Right renal cortex interstitium (tissue), 3 donors: ENCODE results near the gene ERP27. TPM values are rescaled to one million over a fixed set of nuclear protein-coding genes. Genes with fewer than 3 reads are reported as not detected.

Experiments
- DNase-seq, 3 donors: peaks; one replicate each; pipeline ENCODE4 v3.0.0-alpha.2; 2013; ENCODE audit warnings: low read depth in 3 of 3, low spot score in 2 of 3
- polyA plus RNA-seq, 3 donors: library from polyadenylated mRNA; unstranded; fragments of 120-200 nt; gene quantifications; one replicate each; pipeline ENCODE4 v1.2.1, GENCODE V29; 2013; ENCODE audit not compliant: insufficient read length in 3 of 3

Gene ERP27
- polyA plus RNA-seq: 10 to 100 TPM; 21.8 to 40.5 (median 37.2) TPM

DNA sequence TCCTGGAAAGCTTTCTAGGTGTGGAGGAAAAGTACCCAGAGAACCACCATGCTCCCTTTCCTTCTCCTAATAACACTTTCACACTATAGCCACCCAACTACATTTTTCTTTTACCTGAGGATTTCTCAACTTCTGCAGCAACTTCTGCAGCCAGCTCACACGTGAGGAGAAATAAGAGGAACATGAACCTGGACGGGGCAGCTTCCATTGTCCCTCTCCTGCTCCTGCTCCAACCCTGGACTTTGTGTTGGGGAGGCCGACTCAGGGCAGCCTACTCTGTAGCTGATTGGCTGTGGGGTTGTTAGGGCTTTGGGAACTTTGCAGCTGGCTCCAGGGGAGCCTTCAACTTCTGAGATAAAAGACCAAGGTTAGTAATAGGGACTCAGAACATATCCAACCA lies at the start of gene ERP27:
Gene ERP27, minus strand, starts transcription at position 237 of the 400 bp plus-strand sequence. Its CDS starts 29 bp downstream, at position 208.
- DNase-seq: no peak

GRCh38 chr12:14988035-14988434 lies 49.7 kb upstream of the ERP27 start:
- DNase-seq: no peak

DNA sequence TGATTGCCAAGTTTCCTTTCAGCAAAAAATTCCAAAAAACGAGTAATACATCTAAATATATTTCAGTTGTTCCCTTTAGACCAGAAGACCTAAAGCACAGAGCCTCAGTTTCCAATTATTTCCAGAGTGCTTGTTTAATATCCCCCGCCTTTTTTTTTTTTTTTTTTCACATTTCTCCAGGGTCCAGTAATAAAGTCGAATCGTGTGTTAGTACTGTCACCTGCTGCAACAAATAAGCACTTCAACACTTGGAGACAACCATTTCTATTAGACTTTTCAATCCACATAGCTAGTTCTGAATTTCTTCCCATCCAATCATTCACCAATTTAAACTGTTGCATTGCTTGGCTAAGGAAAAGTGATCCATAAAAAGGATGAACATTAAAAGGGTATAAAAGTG lies 48.1 kb upstream of the ERP27 start:
- no peak for DNase-seq

GRCh38 chr12:14984766-14985285 lies 46.5 kb upstream of the ERP27 start:
- no peak for DNase-seq

GRCh38 chr12:14984036-14984435 lies 45.7 kb upstream of the ERP27 start:
- DNase-seq: no peak

DNA sequence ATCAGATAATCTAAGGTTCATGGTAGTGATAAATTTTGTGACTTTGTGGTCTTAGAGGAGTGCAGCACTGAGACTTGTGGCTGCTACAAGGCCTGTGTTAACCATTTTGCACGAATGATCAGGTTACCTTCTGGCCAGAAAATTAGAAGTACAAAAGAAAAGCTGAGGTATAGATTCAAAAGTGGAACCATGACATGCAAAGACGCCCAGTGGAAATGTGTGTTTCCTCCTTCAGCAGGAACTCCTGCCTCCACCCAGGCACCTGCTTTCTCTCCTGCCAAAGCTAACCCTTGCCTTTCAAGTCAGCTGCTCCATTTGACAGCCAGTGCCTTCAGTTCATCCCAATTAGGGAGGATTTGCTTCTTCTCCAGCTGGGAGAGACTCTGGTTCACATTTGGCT lies 44.7 kb upstream of the ERP27 start:
- DNase-seq: no peak

- DNase-seq: no peak
Observed at GRCh38 chr12:14982562-14982961, 44.2 kb upstream of the ERP27 start.

GRCh38 chr12:14981049-14981448 lies 42.7 kb upstream of the ERP27 start:
- DNase-seq: no peak

DNA sequence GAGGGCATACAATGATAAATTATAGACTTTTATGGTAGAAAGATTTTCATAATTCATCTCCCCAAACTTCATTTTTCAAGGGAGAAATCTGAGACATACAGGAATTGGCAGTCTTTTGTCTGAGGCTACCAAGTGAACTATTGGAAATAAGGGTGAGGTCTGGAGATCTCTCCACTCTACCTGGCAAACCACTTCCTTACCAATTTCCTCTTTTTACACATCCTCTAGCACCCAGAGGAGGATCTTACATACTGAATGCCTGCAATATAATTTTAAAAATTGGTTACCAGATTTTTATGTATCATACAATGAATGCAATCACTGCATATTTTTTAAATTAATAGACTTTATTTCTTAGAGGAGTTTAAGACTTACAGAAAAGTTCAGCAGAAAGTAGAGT lies 41.1 kb upstream of the ERP27 start:
- DNase-seq: no peak

DNA sequence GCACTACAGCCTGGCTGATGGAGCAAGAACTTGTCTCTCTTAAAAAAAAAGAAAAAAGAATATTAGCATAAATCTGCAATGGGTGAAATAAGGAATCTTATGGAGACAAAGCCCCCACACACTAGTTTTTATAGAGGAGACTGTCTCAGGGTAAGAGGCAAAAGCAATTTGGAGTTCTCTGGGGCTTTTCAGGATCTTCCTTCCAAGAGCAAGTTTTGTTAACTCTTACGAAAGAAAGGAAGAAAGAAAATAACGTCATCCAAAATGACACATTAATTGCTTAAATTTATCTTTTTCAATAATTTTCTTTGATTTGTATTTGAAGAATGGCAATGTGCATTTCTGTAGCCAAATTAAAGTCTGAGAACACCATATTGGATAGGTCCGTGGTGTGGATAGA lies 38.3 kb upstream of the ERP27 start:
- DNase-seq: no peak

DNA sequence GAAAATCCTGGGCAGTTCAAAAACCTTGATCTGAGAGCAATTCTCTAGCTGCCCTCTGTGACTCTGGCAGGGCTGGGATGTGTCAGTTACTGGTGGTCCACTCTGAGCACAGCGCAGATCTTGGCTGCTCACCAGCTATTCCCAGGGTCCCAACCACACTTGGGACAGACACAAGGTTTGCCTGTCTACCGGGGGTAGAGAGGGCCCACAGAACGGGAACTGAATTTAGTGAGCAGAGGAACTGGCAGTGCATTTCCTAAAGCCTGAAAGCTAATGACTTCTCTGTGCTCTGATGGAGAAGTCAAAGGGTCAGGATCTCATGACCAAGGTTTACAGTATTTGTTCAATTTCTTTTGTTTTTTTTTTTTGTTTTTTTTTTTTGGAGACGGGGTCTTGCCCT lies 37.1 kb upstream of the ERP27 start:
- no peak for DNase-seq

DNA sequence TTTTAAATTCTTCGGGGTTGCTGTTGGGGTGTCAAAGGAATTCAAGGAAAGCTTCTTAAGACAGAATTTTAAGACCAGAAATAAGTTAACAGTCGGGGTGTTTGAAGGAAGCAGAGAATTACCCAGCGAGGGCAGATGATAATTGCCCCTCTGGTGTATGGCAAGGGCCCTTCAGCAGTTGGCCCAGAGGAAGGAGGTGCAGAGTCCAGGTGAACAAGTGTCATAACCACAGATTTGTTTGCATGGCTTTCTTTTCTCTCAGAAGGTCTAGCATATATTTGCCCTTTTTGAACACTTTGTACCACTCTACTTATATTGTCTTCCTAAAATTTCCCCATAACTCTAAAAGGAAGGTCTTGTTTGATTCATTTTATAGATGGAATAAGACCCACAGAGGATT lies 36.3 kb upstream of the ERP27 start:
- no peak for DNase-seq

GRCh38 chr12:14972816-14973215 lies 34.5 kb upstream of the ERP27 start, which contains the start of gene PDE6H:
Gene PDE6H (plus strand): TSS chr12:14973042. CDS start chr12:14978013, 4,971 bp downstream.
- DNase-seq: no peak

- no peak for DNase-seq
Observed at GRCh38 chr12:14970473-14970872, 32.1 kb upstream of the ERP27 start.

- DNase-seq: no peak
Observed at GRCh38 chr12:14968478-14968877, 30.1 kb upstream of the ERP27 start.

DNA sequence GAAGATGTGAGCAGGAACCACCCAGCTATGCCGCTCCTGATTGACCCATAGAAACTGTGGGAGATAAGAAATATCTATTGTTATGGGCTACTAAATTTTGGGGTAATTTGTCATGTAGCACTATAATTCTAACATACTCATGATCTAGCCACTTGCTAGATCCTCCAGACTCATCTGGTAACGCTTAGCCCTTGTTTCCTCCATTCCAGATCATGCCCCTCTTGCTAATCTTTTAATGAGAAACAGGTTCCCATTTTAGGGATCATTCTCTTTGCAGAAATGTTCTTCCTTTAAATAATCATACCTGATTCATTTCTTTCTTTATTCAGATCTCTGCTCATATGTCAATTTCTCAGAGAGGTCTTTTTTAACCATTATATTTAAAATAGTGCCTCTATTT lies 26.9 kb upstream of the ERP27 start:
- no peak for DNase-seq

DNA sequence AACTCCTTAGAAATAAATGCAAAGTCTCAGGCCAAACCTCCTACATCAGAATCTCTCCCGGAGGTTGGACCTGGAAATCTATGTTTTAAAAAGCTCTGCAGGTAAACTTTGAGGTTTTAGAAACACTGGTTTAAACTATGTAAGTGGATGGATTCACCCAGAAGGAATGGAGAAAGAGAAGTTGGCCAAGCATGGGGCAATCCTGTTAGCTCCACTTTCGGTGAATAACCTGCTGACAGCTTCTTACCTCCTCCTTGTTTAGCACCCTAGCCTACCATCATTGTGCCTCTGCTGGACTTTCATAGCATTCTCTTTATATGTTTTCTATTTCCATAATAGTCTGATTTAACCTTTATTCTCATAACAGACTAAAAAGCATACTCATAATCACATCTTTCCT lies 26.1 kb upstream of the ERP27 start:
- no peak for DNase-seq

GRCh38 chr12:14963520-14963919 lies 25.2 kb upstream of the ERP27 start:
- DNase-seq: no peak

- DNase-seq: no peak
Observed at GRCh38 chr12:14962797-14963196, 24.5 kb upstream of the ERP27 start.

DNA sequence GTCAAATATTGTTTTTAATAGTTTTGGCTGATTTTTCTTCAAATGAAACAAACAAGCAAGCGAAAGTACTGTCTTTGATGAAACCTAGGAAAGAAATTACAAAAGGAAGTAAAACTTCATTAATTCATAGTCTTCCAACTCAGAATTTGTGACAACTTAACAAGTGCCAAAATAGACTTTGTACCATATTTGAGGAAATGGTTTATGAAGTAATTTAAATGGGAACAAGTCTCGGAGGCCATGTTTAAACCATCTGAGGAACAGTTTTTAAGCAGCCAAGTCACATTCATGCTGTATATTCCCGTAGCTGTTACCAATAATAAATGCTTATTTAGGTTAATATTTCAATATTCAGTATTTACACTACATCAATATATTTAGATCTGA lies 23.8 kb upstream of the ERP27 start:
- DNase-seq: no peak

DNA sequence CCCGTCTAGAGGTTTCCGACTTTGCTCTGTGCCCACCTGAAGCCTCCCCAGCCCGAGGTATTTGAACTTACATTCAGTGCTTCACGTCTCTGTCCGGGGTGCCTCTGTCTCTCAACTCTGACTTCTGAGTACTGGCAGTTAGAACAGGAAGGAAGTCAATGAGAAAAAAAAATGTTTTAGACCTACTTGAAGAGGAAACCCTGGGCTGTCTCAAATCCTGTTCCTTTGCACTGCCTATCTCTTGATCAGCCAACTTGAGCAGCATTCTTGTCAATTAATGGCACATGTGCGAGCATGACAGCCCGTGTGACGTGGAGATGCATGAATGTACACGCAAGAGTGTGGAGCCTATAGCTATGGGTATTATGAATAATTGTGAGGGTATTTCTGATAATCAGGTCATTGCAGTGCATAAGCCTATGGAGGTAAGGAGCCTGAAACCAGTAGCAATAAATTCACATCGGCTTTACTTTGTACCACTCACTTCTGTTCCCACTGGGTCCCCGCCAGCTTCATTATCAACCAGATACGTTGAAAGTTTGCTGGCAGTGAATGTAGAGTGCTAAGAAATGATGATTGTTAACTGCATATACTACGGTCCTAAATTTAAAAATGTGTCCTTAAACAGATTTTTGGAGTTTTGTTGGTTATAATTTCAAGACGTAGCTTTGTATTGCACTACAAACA lies 23.3 kb upstream of the ERP27 start, which contains the start of gene ARHGDIB:
Gene ARHGDIB, minus strand, starts transcription at position 136 of the 687 bp plus-strand sequence. CDS start 10,889 bp downstream, outside the sequence.
- no peak for DNase-seq
